ENCODE results near the gene ACOT7. TPM values are rescaled to one million over a fixed set of nuclear protein-coding genes. Genes with fewer than 3 reads are reported as not detected.

The ACOT7 gene
- total and polyA plus RNA-seq, 3 donors from 2014 or later: 50.3 to 72.8 (median 52.5) TPM

DNA sequence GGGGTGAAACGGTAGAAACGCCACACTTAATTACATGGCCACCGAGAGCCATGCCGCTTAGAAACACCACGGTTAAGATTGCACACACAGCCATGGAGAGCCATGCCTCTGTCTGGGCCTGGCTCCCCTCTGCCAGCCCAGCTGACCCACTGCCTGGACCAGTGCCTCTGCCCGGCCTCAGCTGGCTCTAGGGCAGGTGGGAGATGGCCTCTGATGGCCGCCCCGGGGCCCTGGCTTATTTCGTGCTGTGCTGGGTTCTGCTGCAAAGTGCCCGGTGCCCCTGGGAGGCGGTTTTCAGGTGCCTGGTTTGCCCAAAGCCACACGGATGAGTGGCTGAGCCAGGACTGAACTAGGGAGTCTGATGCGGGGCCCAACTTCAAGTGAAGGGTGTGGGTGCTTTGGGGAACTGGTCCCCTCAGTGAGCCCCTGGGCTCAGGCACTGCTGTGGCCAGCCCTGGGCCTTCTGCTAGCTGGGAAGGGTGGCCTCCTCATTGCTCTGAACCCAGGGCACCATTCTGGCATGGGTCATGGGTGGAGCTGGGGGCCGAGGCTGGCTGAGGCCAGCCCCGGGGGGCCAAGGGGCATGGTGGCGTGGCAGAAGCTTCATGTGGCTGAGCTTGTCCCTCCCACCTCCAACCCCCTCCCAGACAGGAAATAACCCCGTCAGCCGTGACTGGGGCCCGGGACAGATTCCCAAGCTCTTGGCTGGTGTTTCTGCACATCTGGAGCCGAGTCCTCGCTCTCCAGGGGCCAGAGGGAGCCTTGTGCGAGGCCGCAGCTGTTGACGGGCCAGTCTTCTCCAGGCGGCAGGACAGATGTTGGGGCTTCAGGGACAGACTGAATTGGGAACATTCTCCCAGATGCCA, 130.8 kb downstream of the ACOT7 start:
- Histone ChIP-seq H3K4me1 (peaks cover 16% of the 10 kb centered on the region), H3K36me3 (ENCODE audit: low read depth, missing control alignments) (no peaks in the 10 kb centered on the region), H3K9me3 (no peaks in the 10 kb centered on the region), H3K27me3 (no peaks in the 10 kb centered on the region), H3K4me3 (no peak overlapping the region), H3K27ac (no peak overlapping the region)
- WGBS, 2 donors: 67 to 74% methylated on average over 9 to 24 of the region's 25 CpGs
- intact Hi-C loops (cut with DNase I; ENCODE audit: low total_unique reads): no loop called here
- TF ChIP-seq, protein P1, sequence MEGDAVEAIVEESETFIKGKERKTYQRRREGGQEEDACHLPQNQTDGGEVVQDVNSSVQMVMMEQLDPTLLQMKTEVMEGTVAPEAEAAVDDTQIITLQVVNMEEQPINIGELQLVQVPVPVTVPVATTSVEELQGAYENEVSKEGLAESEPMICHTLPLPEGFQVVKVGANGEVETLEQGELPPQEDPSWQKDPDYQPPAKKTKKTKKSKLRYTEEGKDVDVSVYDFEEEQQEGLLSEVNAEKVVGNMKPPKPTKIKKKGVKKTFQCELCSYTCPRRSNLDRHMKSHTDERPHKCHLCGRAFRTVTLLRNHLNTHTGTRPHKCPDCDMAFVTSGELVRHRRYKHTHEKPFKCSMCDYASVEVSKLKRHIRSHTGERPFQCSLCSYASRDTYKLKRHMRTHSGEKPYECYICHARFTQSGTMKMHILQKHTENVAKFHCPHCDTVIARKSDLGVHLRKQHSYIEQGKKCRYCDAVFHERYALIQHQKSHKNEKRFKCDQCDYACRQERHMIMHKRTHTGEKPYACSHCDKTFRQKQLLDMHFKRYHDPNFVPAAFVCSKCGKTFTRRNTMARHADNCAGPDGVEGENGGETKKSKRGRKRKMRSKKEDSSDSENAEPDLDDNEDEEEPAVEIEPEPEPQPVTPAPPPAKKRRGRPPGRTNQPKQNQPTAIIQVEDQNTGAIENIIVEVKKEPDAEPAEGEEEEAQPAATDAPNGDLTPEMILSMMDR (IDR thresholded peaks at IDR 0.05): no peak
- TF ChIP-seq POLR2A (IDR thresholded peaks at IDR 0.05): no peak
- peak; percentile 51 for DNase-seq

GRCh38 chr1:6261615-6261995, 132.0 kb downstream of the ACOT7 start:
- H3K4me1 ChIP-seq: peaks cover 16% of the 10 kb centered on the region
- 29 to 48% methylated on average over 5 to 15 of the region's 15 CpGs for WGBS, 2 donors
- H3K4me3 ChIP-seq: no peak overlapping the region
- intact Hi-C loops (cut with DNase I; ENCODE audit: low total_unique reads): no loop called here
- H3K27ac ChIP-seq: no peak overlapping the region
- no peak for DNase-seq
- TF ChIP-seq, protein P1 (IDR thresholded peaks at IDR 0.05): no peak
- no peaks in the 10 kb centered on the region for H3K27me3 ChIP-seq
- H3K36me3 ChIP-seq (ENCODE audit: low read depth, missing control alignments): no peaks in the 10 kb centered on the region
- H3K9me3 ChIP-seq: no peaks in the 10 kb centered on the region

DNA sequence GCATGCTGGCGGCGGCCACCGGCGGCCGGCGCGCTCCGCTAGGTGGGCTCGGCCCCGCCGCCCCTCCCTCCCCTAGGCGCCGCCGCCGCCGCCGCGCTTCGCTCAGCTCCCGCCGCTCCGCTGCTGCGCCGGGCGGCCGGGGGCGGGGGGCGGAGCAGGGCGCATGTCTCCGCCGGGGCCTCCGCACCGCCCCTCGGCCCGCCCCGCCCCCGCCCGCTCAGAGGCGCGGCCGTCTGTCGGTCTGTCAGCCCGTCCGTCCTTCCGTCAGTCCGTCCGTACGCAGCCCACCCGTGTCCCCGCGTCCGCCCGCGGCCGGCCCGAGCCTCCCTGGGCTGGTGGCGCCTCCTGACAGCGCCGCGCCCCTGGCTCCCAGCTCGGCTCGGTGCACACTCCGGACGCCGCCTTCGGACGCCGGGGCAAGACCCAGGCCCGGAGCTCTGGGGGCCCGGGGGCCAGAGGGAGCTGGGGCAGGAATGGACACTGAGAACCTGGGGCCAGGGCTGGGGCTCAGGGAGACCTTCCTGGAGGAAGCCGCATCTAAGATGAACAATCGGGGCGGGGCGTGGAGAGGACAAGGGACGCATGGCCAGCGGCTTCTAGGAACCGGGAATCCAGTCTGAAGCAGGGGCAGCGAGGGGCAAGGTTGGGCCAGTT, 132.5 kb downstream of the ACOT7 start, which contains the start of gene GPR153:
TSS of gene GPR153 (minus strand) at position 138 of the 654 bp plus-strand sequence. CDS start 6,193 bp downstream, outside the sequence.
- peaks cover 16% of the 10 kb centered on the region for H3K4me1 ChIP-seq
- 1 to 6% methylated on average over 16 to 50 of the region's 78 CpGs for WGBS, 2 donors
- H3K36me3 ChIP-seq (ENCODE audit: low read depth, missing control alignments): no peaks in the 10 kb centered on the region
- H3K27ac ChIP-seq: peak within 1 kb of the TSS; percentile 39 to 73
- intact Hi-C loops (cut with DNase I; ENCODE audit: low total_unique reads): no loop called here
- peak within 1 kb of the TSS; percentile 60 to 69 for H3K4me3 ChIP-seq
- TF ChIP-seq, protein P1 (IDR thresholded peaks at IDR 0.05): no peak
- no peak for TF ChIP-seq POLR2A (IDR thresholded peaks at IDR 0.05)
- no peaks in the 10 kb centered on the region for H3K9me3 ChIP-seq
- H3K27me3 ChIP-seq: no peaks in the 10 kb centered on the region
- no peak for DNase-seq

- no peaks in the 10 kb centered on the region for H3K27me3 ChIP-seq
- DNase-seq: no peak
- peak overlapping the region in 1 of 2 donors; percentile 73 for H3K27ac ChIP-seq
- 3% methylated on average over 32 of the region's 61 CpGs; no CpG with 5 or more reads in 1 of the 2 donors for WGBS, 2 donors
- peaks cover 16% of the 10 kb centered on the region for H3K4me1 ChIP-seq
- no peaks in the 10 kb centered on the region for H3K36me3 ChIP-seq (ENCODE audit: low read depth, missing control alignments)
- intact Hi-C loops (cut with DNase I; ENCODE audit: low total_unique reads): no loop called here
- peak overlapping the region; percentile 60 to 69 for H3K4me3 ChIP-seq
- no peaks in the 10 kb centered on the region for H3K9me3 ChIP-seq
- TF ChIP-seq, protein P1 (IDR thresholded peaks at IDR 0.05): no peak
- no peak for TF ChIP-seq POLR2A (IDR thresholded peaks at IDR 0.05)
Measured at GRCh38 chr1:6260433-6260934, 133.1 kb downstream of the ACOT7 start.

Measured in testis (tissue), 3 donors.